H1 (cell line): ENCODE results near the gene CCDC185. TPM values are rescaled to one million over a fixed set of nuclear protein-coding genes. Genes with fewer than 3 reads are reported as not detected.
A peak's percentile ranks its signal among the peaks of the same experiment; 100 is the strongest.

Experiments used
- CTCF ChIA-PET: fragments of 300-600 bp; sonication (Branson Sonifier 250); formaldehyde crosslinking; loops from one replicate; lab custom pipeline; 2021; ENCODE audit not compliant: partially characterized antibody; lab: Charles Lee
- POLR2A ChIA-PET: fragments of 300-600 bp; sonication (Branson Sonifier 250); formaldehyde crosslinking; loops from one replicate; lab custom pipeline; 2021; ENCODE audit warnings: inconsistent platforms; ENCODE audit not compliant: partially characterized antibody; lab: Charles Lee
- DNase-seq, 2 experiments: peaks; one replicate each; pipeline versions ENCODE4 v3.0.0 to v3.0.0-alpha.2; 2010 to 2022; ENCODE audit warnings: low spot score in 2 of 2, low read depth in 1 of 2, mixed read lengths in 1 of 2
- FAIRE-seq: peaks from 2 replicates; lab custom pipeline; 2011; peaks lifted over from hg19 to GRCh38; lab: Jason Lieb, UNC
- H2AFZ ChIP-seq: 2 replicates; pipeline ENCODE4 v1.8.1; 2012; ENCODE audit warnings: low read length, inconsistent platforms
- H2AK5ac ChIP-seq: 2 replicates; pipeline ENCODE4 v1.6.1; 2013; ENCODE audit warnings: low read depth, low read length
- H2BK120ac ChIP-seq: replicated peaks from 2 replicates; pipeline ENCODE3; 2013; ENCODE audit warnings: low read depth, low read length, inconsistent platforms
- H2BK12ac ChIP-seq: 2 replicates; pipeline ENCODE4 v1.6.1; 2013; ENCODE audit warnings: low read depth, low read length
- H2BK15ac ChIP-seq: 2 replicates; pipeline ENCODE4 v1.6.1; 2013; ENCODE audit warnings: low read length
- H2BK20ac ChIP-seq: 2 replicates; pipeline ENCODE4 v1.6.1; 2013; ENCODE audit warnings: low read length
- H2BK5ac ChIP-seq: 2 replicates; pipeline ENCODE4 v1.6.1; 2013; ENCODE audit warnings: low read depth, low read length
- H3K14ac ChIP-seq: 2 replicates; pipeline ENCODE4 v1.6.1; 2013; ENCODE audit warnings: inconsistent platforms; ENCODE audit not compliant: insufficient read length
- H3K18ac ChIP-seq: 2 replicates; pipeline ENCODE4 v1.6.1; 2013; ENCODE audit warnings: low read length; ENCODE audit errors: extremely low read depth
- H3K23ac ChIP-seq: 2 replicates; pipeline ENCODE4 v1.6.1; 2013; ENCODE audit warnings: inconsistent platforms; ENCODE audit not compliant: insufficient read length
- H3K23me2 ChIP-seq: 2 replicates; pipeline ENCODE4 v1.6.1; 2013; ENCODE audit warnings: low read depth, low read length
- H3K27ac ChIP-seq: 2 replicates; pipeline ENCODE4 v1.6.1; 2011; ENCODE audit warnings: low read depth, low read length, inconsistent platforms
- H3K27me3 ChIP-seq, 4 experiments: replicated peaks in 1 of 4; 1 replicate in 1 of 4; 2 replicates in 3 of 4; pipeline versions ENCODE4 v1.6.1 to v1.8.1; 2011 to 2013; ENCODE audit warnings: low read length in 3 of 4, mild to moderate bottlenecking in 3 of 4, inconsistent platforms in 2 of 4, mixed read lengths in 2 of 4, moderate library complexity in 1 of 4; ENCODE audit not compliant: control insufficient read depth in 3 of 4, insufficient read depth in 3 of 4; ENCODE audit errors: extremely low read depth in 1 of 4
- H3K36me3 ChIP-seq, 4 experiments: 2 replicates each; pipeline versions ENCODE4 v1.6.1 to v1.8.1; 2011 to 2013; ENCODE audit warnings: mild to moderate bottlenecking in 4 of 4, low read length in 3 of 4, moderate library complexity in 2 of 4, control low read depth in 1 of 4, inconsistent platforms in 1 of 4; ENCODE audit not compliant: insufficient read depth in 4 of 4, control insufficient read depth in 2 of 4
- H3K4ac ChIP-seq: replicated peaks from 2 replicates; pipeline ENCODE3; 2013; ENCODE audit warnings: low read length, low read depth, mixed read lengths, inconsistent platforms; ENCODE audit not compliant: insufficient read length
- H3K4me1 ChIP-seq, 4 experiments: replicated peaks in 1 of 4; 1 replicate in 1 of 4; 2 replicates in 3 of 4; pipeline versions ENCODE4 v1.6.1 to v1.8.1; 2011 to 2013; ENCODE audit warnings: low read length in 3 of 4, inconsistent platforms in 2 of 4, mixed read lengths in 1 of 4; ENCODE audit not compliant: insufficient read depth in 4 of 4, control insufficient read depth in 3 of 4
- H3K4me2 ChIP-seq, 2 experiments: 2 replicates each; pipeline versions ENCODE4 v1.6.1 to v1.8.1; 2011 to 2013; ENCODE audit warnings: low read depth in 2 of 2, low read length in 2 of 2, control low read depth in 1 of 2, inconsistent platforms in 1 of 2, mild to moderate bottlenecking in 1 of 2; ENCODE audit not compliant: insufficient read depth in 1 of 2
- H3K4me3 ChIP-seq, 4 experiments: fragments of 200-600, 300-600 bp in 1 of 4; sonication (generic), shearing (Covaris generic), sonication (Bioruptor Twin) in 1 of 4; 2 replicates each; pipeline versions ENCODE4 v1.5.1 to v1.8.1; 2011 to 2016; ENCODE audit warnings: low read length in 4 of 4, low read depth in 3 of 4, control low read depth in 2 of 4, inconsistent platforms in 2 of 4, mild to moderate bottlenecking in 2 of 4, mixed read lengths in 1 of 4, moderate library complexity in 1 of 4; ENCODE audit not compliant: insufficient read depth in 2 of 4; ENCODE audit errors: extremely low read depth in 1 of 4
- H3K56ac ChIP-seq: replicated peaks from 2 replicates; pipeline ENCODE3; 2013; ENCODE audit warnings: low read depth, mild to moderate bottlenecking, mixed read lengths, low read length, inconsistent platforms; ENCODE audit not compliant: insufficient read length
- H3K79me1 ChIP-seq: 2 replicates; pipeline ENCODE4 v1.6.1; 2013; ENCODE audit warnings: low read depth, low read length, control low read depth
- H3K79me2 ChIP-seq, 2 experiments: 2 replicates each; pipeline versions ENCODE4 v1.6.1 to v1.8.1; 2012 to 2013; ENCODE audit warnings: low read length in 2 of 2, mild to moderate bottlenecking in 2 of 2, inconsistent platforms in 1 of 2; ENCODE audit not compliant: insufficient read depth in 2 of 2, control insufficient read depth in 1 of 2
- H3K9ac ChIP-seq, 4 experiments: replicated peaks in 1 of 4; 1 replicate in 1 of 4; 2 replicates in 3 of 4; pipeline versions ENCODE4 v1.6.1 to v1.8.1; 2011 to 2013; ENCODE audit warnings: low read depth in 3 of 4, low read length in 3 of 4, control low read depth in 2 of 4, mild to moderate bottlenecking in 2 of 4, moderate library complexity in 2 of 4, inconsistent platforms in 1 of 4; ENCODE audit errors: extremely low read depth in 1 of 4
- H3K9me3 ChIP-seq, 2 experiments: 2 replicates each; pipeline versions ENCODE4 v1.6.1 to v1.8.1; 2012 to 2013; ENCODE audit warnings: mild to moderate bottlenecking in 2 of 2, moderate library complexity in 2 of 2, control low read depth in 1 of 2, inconsistent platforms in 1 of 2, low read depth in 1 of 2, low read length in 1 of 2, mixed read lengths in 1 of 2; ENCODE audit not compliant: insufficient read depth in 2 of 2
- H4K20me1 ChIP-seq, 2 experiments: replicated peaks in 1 of 2; 2 replicates each; pipeline versions ENCODE3 to v1.8.1; 2011 to 2013; ENCODE audit warnings: inconsistent platforms in 2 of 2, low read length in 2 of 2, mild to moderate bottlenecking in 1 of 2; ENCODE audit not compliant: insufficient read depth in 2 of 2, control insufficient read depth in 1 of 2
- H4K5ac ChIP-seq: 2 replicates; pipeline ENCODE4 v1.6.1; 2013; ENCODE audit warnings: low read length, low read depth, mixed read lengths, inconsistent platforms; ENCODE audit not compliant: insufficient read length
- H4K8ac ChIP-seq: 2 replicates; pipeline ENCODE4 v1.8.0; 2013; ENCODE audit warnings: mild to moderate bottlenecking, moderate library complexity, low read length, inconsistent platforms; ENCODE audit not compliant: insufficient read depth; ENCODE audit errors: extremely low read depth
- H4K91ac ChIP-seq: replicated peaks from 2 replicates; pipeline ENCODE3; 2013; ENCODE audit warnings: low read length, mixed read lengths, inconsistent platforms; ENCODE audit not compliant: insufficient read length
- RAD21 ChIP-seq, 2 experiments: IDR thresholded peaks in 1 of 2; conservative IDR thresholded peaks in 1 of 2; 2 replicates each; pipeline ENCODE4 v1.6.1; 2011; ENCODE audit warnings: low read depth in 2 of 2, low read length in 2 of 2, improper control_type of control experiment in 1 of 2, inconsistent platforms in 1 of 2, mild to moderate bottlenecking in 1 of 2, moderate library complexity in 1 of 2
- WGBS, 2 experiments: shearing (Covaris generic) in 1 of 2; methylation state at CpG; one replicate each; pipeline versions ENCODE4 v1.1.6 to v1.1.7; 2013 to 2015; ENCODE audit warnings: low lambda C conversion rate in 2 of 2, mixed read lengths in 2 of 2, inconsistent platforms in 1 of 2, low coverage in 1 of 2, missing lambda C conversion rate in 1 of 2; ENCODE audit not compliant: insufficient replicate concordance in 2 of 2, insufficient coverage in 1 of 2, insufficient read length in 1 of 2; ENCODE audit errors: extremely low coverage in 1 of 2, missing lambda C conversion rate in 1 of 2; 5-methylcytosine and 5-hydroxymethylcytosine counted together
- polyA plus RNA-seq, 7 experiments: library from polyadenylated mRNA; depleted of rRNA in 3 of 7; stranded (reverse) in 5 of 7; unstranded in 2 of 7; fragments of >200 nt in 5 of 7; fragments of 200-250 nt in 2 of 7; gene quantifications; 1 replicate in 5 of 7; 2 replicates in 1 of 7; 4 replicates in 1 of 7; pipeline versions ENCODE4 v1.2.1 to v1.2.3, GENCODE V29; 2011 to 2013; ENCODE audit warnings: missing spikeins in 2 of 7, mixed read lengths in 2 of 7
- total RNA-seq: library from RNA; stranded (reverse); fragmentation: NEBNext Ultra II Directional; extraction: Animal tissue kit (Norgen Biotek cat#: 25700); gene quantifications from 2 replicates; pipeline ENCODE4 v1.2.1, GENCODE V29; 2021
- TF ChIP-seq, protein P1 (sequence below), 3 experiments: IDR thresholded peaks; 1 replicate in 2 of 3; 2 replicates in 1 of 3; pipeline versions ENCODE4 v1.5.1 to v1.6.1; 2011; ENCODE audit warnings: low read length in 3 of 3, mild to moderate bottlenecking in 3 of 3, inconsistent platforms in 2 of 3, low read depth in 1 of 3, moderate library complexity in 1 of 3; ENCODE audit not compliant: insufficient read depth in 1 of 3; ENCODE audit errors: control extremely low read depth in 1 of 3

Gene CCDC185
- total and polyA plus RNA-seq, 2 of the 8 experiments (the other 6 are each of a cell fraction or from before 2014, with no cell fraction given) = not detected

DNA sequence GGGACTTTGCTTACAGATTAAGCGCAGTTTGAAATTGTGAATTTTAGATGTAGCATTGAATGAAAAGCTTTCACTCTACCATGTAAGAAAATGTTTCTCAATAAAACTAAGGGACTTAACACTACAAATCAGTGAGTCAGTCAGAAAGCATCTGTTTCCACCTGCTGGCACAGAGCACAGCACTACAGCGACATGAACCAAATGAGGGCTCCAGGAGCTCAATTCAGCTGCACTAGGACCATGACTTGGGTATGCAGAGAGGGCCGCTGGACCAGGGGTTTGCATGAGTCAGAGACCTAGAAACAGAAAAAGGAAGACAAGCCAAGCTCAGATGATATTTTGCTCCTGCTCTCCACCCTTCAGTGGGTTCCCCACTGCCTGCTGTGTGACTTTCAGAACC lies 34.4 kb upstream of the CCDC185 start:
- ChIA-PET CTCF (interaction anchor here (0.5 to 3.4 kb wide), 17 partner anchors 9 to 495 kb away, joined by 3 to 19 read pairs (median 3); no protein-coding TSS in a partner anchor), POLR2A (interaction anchor here (0.9 kb wide), 1 partner anchor 13 kb away, joined by 3 read pairs; no protein-coding TSS in a partner anchor)
- Histone ChIP-seq H3K4me3 (no peak overlapping the region), H2BK120ac (no peak overlapping the region), H3K14ac (no peak overlapping the region), H3K4ac (no peak overlapping the region), H4K5ac (no peak overlapping the region), H3K9ac (no peak overlapping the region), H3K27me3 (peaks cover 0 to 16% (median 7%) of the 10 kb centered on the region in 4 experiments; a peak in 4 of 7 replicates), H3K79me2 (no peaks in the 10 kb centered on the region), H2BK12ac (no peak overlapping the region), H3K4me2 (no peak overlapping the region), H2AFZ (no peak overlapping the region), H4K91ac (no peak overlapping the region), H3K18ac (no peak overlapping the region), H3K79me1 (no peaks in the 10 kb centered on the region), H3K56ac (no peak overlapping the region), H3K4me1 (peaks cover 0 to 5% (median 3%) of the 10 kb centered on the region in 4 experiments; a peak in 2 of 7 replicates), H3K36me3 (no peaks in the 10 kb centered on the region), H2BK5ac (no peak overlapping the region), H2BK20ac (no peak overlapping the region), H3K23me2 (peaks cover 9% of the 10 kb centered on the region; the same call in 1 of the 2 replicates), H3K23ac (no peak overlapping the region), H2BK15ac (no peak overlapping the region), H4K8ac (no peak overlapping the region), H4K20me1 (no peaks in the 10 kb centered on the region), H2AK5ac (no peak overlapping the region), H3K27ac (no peak overlapping the region), H3K9me3 (no peaks in the 10 kb centered on the region)
- 69% methylated on average over 3 of the region's 3 CpGs; no CpG with 5 or more reads in 1 of the 2 experiments for WGBS, 2 experiments
- FAIRE-seq = no peak
- DNase-seq = no peak
- TF ChIP-seq, protein P1, sequence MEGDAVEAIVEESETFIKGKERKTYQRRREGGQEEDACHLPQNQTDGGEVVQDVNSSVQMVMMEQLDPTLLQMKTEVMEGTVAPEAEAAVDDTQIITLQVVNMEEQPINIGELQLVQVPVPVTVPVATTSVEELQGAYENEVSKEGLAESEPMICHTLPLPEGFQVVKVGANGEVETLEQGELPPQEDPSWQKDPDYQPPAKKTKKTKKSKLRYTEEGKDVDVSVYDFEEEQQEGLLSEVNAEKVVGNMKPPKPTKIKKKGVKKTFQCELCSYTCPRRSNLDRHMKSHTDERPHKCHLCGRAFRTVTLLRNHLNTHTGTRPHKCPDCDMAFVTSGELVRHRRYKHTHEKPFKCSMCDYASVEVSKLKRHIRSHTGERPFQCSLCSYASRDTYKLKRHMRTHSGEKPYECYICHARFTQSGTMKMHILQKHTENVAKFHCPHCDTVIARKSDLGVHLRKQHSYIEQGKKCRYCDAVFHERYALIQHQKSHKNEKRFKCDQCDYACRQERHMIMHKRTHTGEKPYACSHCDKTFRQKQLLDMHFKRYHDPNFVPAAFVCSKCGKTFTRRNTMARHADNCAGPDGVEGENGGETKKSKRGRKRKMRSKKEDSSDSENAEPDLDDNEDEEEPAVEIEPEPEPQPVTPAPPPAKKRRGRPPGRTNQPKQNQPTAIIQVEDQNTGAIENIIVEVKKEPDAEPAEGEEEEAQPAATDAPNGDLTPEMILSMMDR (IDR thresholded peaks at IDR 0.05; ENCODE audit: control extremely low read depth in 1 of 3, insufficient read depth in 1 of 3, low read depth in 1 of 3, low read length in 3 of 3) = peak in 2 of 3 experiments; percentile 35 to 36; a peak in 3 of 4 replicates
- peak; percentile 57 to 62 for TF ChIP-seq RAD21 (IDR thresholded peaks at IDR 0.05 in 1 of 2, conservative IDR thresholded peaks at IDR 0.05 in 1 of 2; ENCODE audit: low read depth in 2 of 2, low read length in 2 of 2)
